H9 (cell line): Measurements from ENCODE around the gene TIFAB. TPM values are rescaled to one million over a fixed set of nuclear protein-coding genes. Genes with fewer than 3 reads are reported as not detected.

Experiments
- DNase-seq: peaks from one replicate; pipeline ENCODE4 v3.0.0-alpha.2; 2017
- H2AFZ ChIP-seq: one replicate; pipeline ENCODE4 v1.6.1; 2013; ENCODE audit warnings: mild to moderate bottlenecking, low read length, control low read depth, moderate library complexity
- H2AK5ac ChIP-seq: 2 replicates; pipeline ENCODE4 v1.6.1; 2013; ENCODE audit warnings: low read length, control low read depth, mixed read lengths; ENCODE audit not compliant: insufficient read length
- H2BK120ac ChIP-seq: one replicate; pipeline ENCODE4 v1.6.1; 2013; ENCODE audit warnings: low read depth, mild to moderate bottlenecking, low read length, control low read depth, inconsistent platforms; ENCODE audit not compliant: poor library complexity, severe bottlenecking
- H2BK12ac ChIP-seq: 2 replicates; pipeline ENCODE4 v1.6.1; 2013; ENCODE audit warnings: low read length, control low read depth, mixed read lengths, low read depth; ENCODE audit not compliant: insufficient read length
- H2BK15ac ChIP-seq: 2 replicates; pipeline ENCODE4 v1.6.1; 2013; ENCODE audit warnings: low read depth, low read length, control low read depth
- H2BK20ac ChIP-seq: one replicate; pipeline ENCODE4 v1.6.1; 2013; ENCODE audit warnings: low read depth, mild to moderate bottlenecking, low read length, control low read depth, inconsistent platforms; ENCODE audit not compliant: poor library complexity, severe bottlenecking
- H2BK5ac ChIP-seq: 2 replicates; pipeline ENCODE4 v1.6.1; 2013; ENCODE audit warnings: low read length, control low read depth, mixed read lengths; ENCODE audit not compliant: insufficient read length
- H3K14ac ChIP-seq: 2 replicates; pipeline ENCODE4 v1.6.1; 2013; ENCODE audit warnings: low read length, control low read depth; ENCODE audit not compliant: insufficient read depth
- H3K18ac ChIP-seq: 2 replicates; pipeline ENCODE4 v1.6.1; 2013; ENCODE audit warnings: low read depth, mild to moderate bottlenecking, mixed read lengths, low read length, control low read depth; ENCODE audit not compliant: insufficient read length
- H3K23ac ChIP-seq: 2 replicates; pipeline ENCODE4 v1.6.1; 2013; ENCODE audit warnings: low read length, control low read depth, mixed read lengths, low read depth; ENCODE audit not compliant: insufficient read length
- H3K23me2 ChIP-seq: 2 replicates; pipeline ENCODE4 v1.6.1; 2013; ENCODE audit warnings: low read depth, mild to moderate bottlenecking, mixed read lengths, low read length, control low read depth; ENCODE audit not compliant: insufficient read length, poor library complexity, severe bottlenecking
- H3K27ac ChIP-seq: 2 replicates; pipeline ENCODE4 v1.5.1; 2013; ENCODE audit warnings: low read length, control low read depth, mixed read lengths, low read depth; ENCODE audit not compliant: insufficient read length
- H3K27me3 ChIP-seq: 2 replicates; pipeline ENCODE4 v1.6.1; 2013; ENCODE audit warnings: low read length, control low read depth, inconsistent platforms; ENCODE audit not compliant: insufficient read depth
- H3K4ac ChIP-seq: 2 replicates; pipeline ENCODE4 v1.6.1; 2013; ENCODE audit warnings: low read depth, mild to moderate bottlenecking, control low read depth, inconsistent platforms, low read length, moderate library complexity
- H3K4me1 ChIP-seq: 2 replicates; pipeline ENCODE4 v1.6.1; 2013; ENCODE audit warnings: low read length, control low read depth, inconsistent platforms; ENCODE audit not compliant: insufficient read depth
- H3K4me2 ChIP-seq: 2 replicates; pipeline ENCODE4 v1.6.1; 2013; ENCODE audit warnings: low read length, control low read depth, mixed read lengths; ENCODE audit not compliant: insufficient read length, insufficient read depth
- H3K56ac ChIP-seq: 2 replicates; pipeline ENCODE4 v1.6.1; 2013; ENCODE audit warnings: low read depth, mild to moderate bottlenecking, mixed read lengths, low read length, control low read depth; ENCODE audit not compliant: insufficient read length
- H3K79me1 ChIP-seq: 2 replicates; pipeline ENCODE4 v1.6.1; 2013; ENCODE audit warnings: low read depth, mild to moderate bottlenecking, moderate library complexity, low read length, control low read depth, inconsistent platforms; ENCODE audit not compliant: insufficient read depth, poor library complexity, severe bottlenecking
- H3K79me2 ChIP-seq: 2 replicates; pipeline ENCODE4 v1.6.1; 2013; ENCODE audit warnings: low read length, control low read depth, inconsistent platforms; ENCODE audit not compliant: insufficient read depth
- H3K9ac ChIP-seq: 2 replicates; pipeline ENCODE4 v1.6.1; 2013; ENCODE audit warnings: low read length, control low read depth, mixed read lengths; ENCODE audit not compliant: insufficient read length; ENCODE audit errors: extremely low read depth
- H3K9me3 ChIP-seq: one replicate; pipeline ENCODE4 v1.6.1; 2013; ENCODE audit warnings: low read depth, low read length, inconsistent platforms; ENCODE audit not compliant: control insufficient read depth
- H3T11ph ChIP-seq: one replicate; pipeline ENCODE4 v1.6.1; 2013; ENCODE audit warnings: mild to moderate bottlenecking, low read length, control low read depth, inconsistent platforms
- H4K20me1 ChIP-seq: one replicate; pipeline ENCODE4 v1.6.1; 2013; ENCODE audit not compliant: control insufficient read depth, insufficient read length, insufficient read depth
- H4K5ac ChIP-seq: 2 replicates; pipeline ENCODE4 v1.6.1; 2013; ENCODE audit warnings: low read depth, mild to moderate bottlenecking, mixed read lengths, low read length, control low read depth; ENCODE audit not compliant: insufficient read length
- H4K8ac ChIP-seq: replicated peaks from 2 replicates; pipeline ENCODE4 v1.6.1; 2013; ENCODE audit warnings: low read length, control low read depth, mixed read lengths, low read depth; ENCODE audit not compliant: insufficient read length
- H4K91ac ChIP-seq: 2 replicates; pipeline ENCODE4 v1.6.1; 2013; ENCODE audit warnings: low read depth, mild to moderate bottlenecking, moderate library complexity, mixed read lengths, low read length, control low read depth; ENCODE audit not compliant: insufficient read length
- H3K27ac Mint-ChIP-seq, 3 experiments: 2 replicates in 2 of 3; 3 replicates in 1 of 3; pipeline ENCODE4 v1.8.0; 2020 to 2021; ENCODE audit warnings: mixed read lengths in 3 of 3, mild to moderate bottlenecking in 1 of 3, moderate library complexity in 1 of 3
- H3K27me3 Mint-ChIP-seq: 2 replicates; pipeline ENCODE4 v1.8.0; 2021; ENCODE audit warnings: low read depth, mild to moderate bottlenecking, moderate library complexity, mixed read lengths
- H3K36me3 Mint-ChIP-seq, 3 experiments: 2 replicates in 2 of 3; 3 replicates in 1 of 3; pipeline ENCODE4 v1.8.0; 2020 to 2021; ENCODE audit warnings: low read depth in 3 of 3, mixed read lengths in 3 of 3; ENCODE audit not compliant: insufficient read depth in 1 of 3
- H3K4me1 Mint-ChIP-seq, 2 experiments: 2 replicates each; pipeline ENCODE4 v1.8.0; 2020; ENCODE audit warnings: mixed read lengths in 2 of 2
- H3K4me3 Mint-ChIP-seq, 2 experiments: 2 replicates in 1 of 2; 3 replicates in 1 of 2; pipeline ENCODE4 v1.8.0; 2020 to 2021; ENCODE audit warnings: mild to moderate bottlenecking in 2 of 2, mixed read lengths in 2 of 2, moderate library complexity in 1 of 2
- H3K9me3 Mint-ChIP-seq, 2 experiments: 2 replicates in 1 of 2; 3 replicates in 1 of 2; pipeline ENCODE4 v1.8.0; 2020; ENCODE audit warnings: mild to moderate bottlenecking in 2 of 2, mixed read lengths in 2 of 2, moderate library complexity in 1 of 2
- CTCF ChIP-seq: fragments of 200-600 bp; sonication (generic); conservative IDR thresholded peaks from 3 replicates; pipeline ENCODE4 v1.8.0; 2021; ENCODE audit warnings: antibody characterized with exemption, mild to moderate bottlenecking
- total RNA-seq: library from RNA; stranded (reverse); gene quantifications from 2 replicates; pipeline ENCODE4 v1.2.1, GENCODE V29; 2021

The TIFAB gene
- total RNA-seq, 1 experiment from 2014 or later, result not detected

DNA sequence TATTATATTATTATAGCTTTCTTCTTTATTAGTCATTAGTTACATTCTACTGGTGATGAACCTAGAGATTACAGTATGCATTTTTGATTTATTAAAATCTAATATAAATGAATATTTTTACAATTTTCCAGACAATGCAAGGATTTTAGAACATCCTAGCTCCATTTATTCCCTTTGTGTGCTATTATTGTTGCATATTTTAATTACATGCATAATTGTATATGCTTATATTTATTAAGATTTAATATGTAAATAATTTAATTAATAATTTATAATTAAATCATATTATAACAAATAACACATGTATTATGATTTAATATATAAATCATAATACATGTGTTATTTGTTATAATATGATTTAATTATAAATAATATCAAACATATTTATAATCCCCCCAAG, 29.7 kb downstream of the TIFAB start:
- H3K23ac ChIP-seq, result no peak overlapping the region
- no peaks in the 10 kb centered on the region for H3K9me3 ChIP-seq
- H3T11ph ChIP-seq, result no peak overlapping the region
- no peaks in the 10 kb centered on the region for H3K79me1 ChIP-seq
- H3K4me2 ChIP-seq, result no peak overlapping the region
- no peak overlapping the region for H2AFZ ChIP-seq
- no peak overlapping the region for H3K9ac ChIP-seq
- no peak overlapping the region for H2AK5ac ChIP-seq
- H3K36me3 Mint-ChIP-seq, result no peaks in the 10 kb centered on the region
- no peak overlapping the region for H3K18ac ChIP-seq
- H3K4me1 Mint-ChIP-seq, result no peaks in the 10 kb centered on the region
- H2BK5ac ChIP-seq, result no peak overlapping the region
- H2BK20ac ChIP-seq, result no peak overlapping the region
- H4K20me1 ChIP-seq, result no peaks in the 10 kb centered on the region
- no peak overlapping the region for H4K5ac ChIP-seq
- no peak overlapping the region for H2BK12ac ChIP-seq
- H3K4ac ChIP-seq, result no peak overlapping the region
- H3K27me3 ChIP-seq, result no peaks in the 10 kb centered on the region
- H3K9me3 Mint-ChIP-seq, result peaks cover 0 to 3% of the 10 kb centered on the region in 2 experiments; a peak in 2 of 5 replicates
- TF ChIP-seq CTCF, result no peak
- H3K14ac ChIP-seq, result no peak overlapping the region
- no peak overlapping the region for H4K8ac ChIP-seq
- H3K27ac ChIP-seq, result no peak overlapping the region
- no peak overlapping the region for H2BK15ac ChIP-seq
- DNase-seq, result no peak
- H3K4me1 ChIP-seq, result no peaks in the 10 kb centered on the region
- H3K23me2 ChIP-seq, result no peaks in the 10 kb centered on the region
- H2BK120ac ChIP-seq, result no peak overlapping the region
- H3K27ac Mint-ChIP-seq, result no peak overlapping the region
- no peak overlapping the region for H4K91ac ChIP-seq
- no peak overlapping the region for H3K56ac ChIP-seq
- H3K27me3 Mint-ChIP-seq, result peaks cover 60% of the 10 kb centered on the region
- no peak overlapping the region for H3K4me3 Mint-ChIP-seq
- H3K79me2 ChIP-seq, result no peaks in the 10 kb centered on the region
